Breast epithelium (tissue), 3 donors: ENCODE results near the gene PDZD2.

Experiments used
- CTCF ChIP-seq, 3 donors: fragments of 450-650 bp; IDR thresholded peaks; one replicate each; pipeline ENCODE4 v1.5.1; 2016 to 2017; ENCODE audit warnings: antibody characterized with exemption in 3 of 3, mild to moderate bottlenecking in 3 of 3, moderate library complexity in 3 of 3
- POLR2AphosphoS5 ChIP-seq, 3 donors: sonication (generic); formaldehyde crosslinking; IDR thresholded peaks; one replicate each; pipeline ENCODE4 v1.6.1; 2017; ENCODE audit warnings: antibody characterized with exemption in 3 of 3

- TF ChIP-seq CTCF (IDR thresholded peaks at IDR 0.05) (no peak), POLR2AphosphoS5 (IDR thresholded peaks at IDR 0.05) (no peak)
Measured at GRCh38 chr5:32020271-32020670, 381.3 kb downstream of the PDZD2 start.
